UCSD-AML1 (cell line): Measurements from ENCODE around the gene PRSS1.
"Not testable (repeated sequence)": the region's sequence is repeated elsewhere in the genome, so short reads cannot be mapped to it uniquely, and the experiment has no call there.

ENCODE experiments used
- DNase-seq: peaks from one replicate; lab custom pipeline; 2025; ENCODE audit not compliant: unreplicated experiment; lab: John Stamatoyannopoulos, UW

Gene PRSS1

GRCh38 chr7:142773230-142773629, 24.0 kb downstream of the PRSS1 start:
- no peak for DNase-seq

GRCh38 chr7:142773937-142774744, 24.9 kb downstream of the PRSS1 start:
- DNase-seq = no peak

GRCh38 chr7:142774826-142775225, 25.6 kb downstream of the PRSS1 start:
- no peak for DNase-seq

GRCh38 chr7:142775351-142776115, 26.3 kb downstream of the PRSS1 start:
- DNase-seq = not testable (repeated sequence)

GRCh38 chr7:142776206-142776844, 27.1 kb downstream of the PRSS1 start:
- no peak for DNase-seq

- not testable (repeated sequence) for DNase-seq
These were observed 27.6 kb downstream of the PRSS1 start for GRCh38 chr7:142776845-142777225.

GRCh38 chr7:142777318-142777717, 28.0 kb downstream of the PRSS1 start:
- DNase-seq = no peak

- peak; percentile 75 for DNase-seq
These were observed 33.9 kb downstream of the PRSS1 start for GRCh38 chr7:142782922-142783900.

GRCh38 chr7:142784096-142784495, 34.8 kb downstream of the PRSS1 start:
- no peak for DNase-seq

GRCh38 chr7:142784716-142785115, 35.4 kb downstream of the PRSS1 start:
- no peak for DNase-seq

GRCh38 chr7:142785841-142786250, 36.6 kb downstream of the PRSS1 start:
- no peak for DNase-seq

- DNase-seq = no peak
These were observed 37.9 kb downstream of the PRSS1 start for GRCh38 chr7:142787034-142787768.

GRCh38 chr7:142787783-142788182, 38.5 kb downstream of the PRSS1 start:
- no peak for DNase-seq

- DNase-seq = no peak
These were observed 39.3 kb downstream of the PRSS1 start for GRCh38 chr7:142788303-142789289.

GRCh38 chr7:142789441-142789840, 40.2 kb downstream of the PRSS1 start:
- no peak for DNase-seq

- no peak for DNase-seq
These were observed 40.8 kb downstream of the PRSS1 start for GRCh38 chr7:142790056-142790455.

- no peak for DNase-seq
These were observed 41.3 kb downstream of the PRSS1 start for GRCh38 chr7:142790555-142790954.

- no peak for DNase-seq
These were observed 42.2 kb downstream of the PRSS1 start for GRCh38 chr7:142791502-142791901.

GRCh38 chr7:142792129-142792528, 42.9 kb downstream of the PRSS1 start:
- DNase-seq = no peak
